HG02588 (cell line): ENCODE measurements around the gene RAB24.
"Not testable (repeated sequence)": the region's sequence is repeated elsewhere in the genome, so short reads cannot be mapped to it uniquely, and the experiment has no call there.

Experiments used
- ATAC-seq: cut with Tn5 transposase; IDR thresholded peaks from one replicate; pipeline ENCODE4 v1.9.1; 2021; ENCODE audit warnings: mild to moderate bottlenecking, moderate library complexity; ENCODE audit not compliant: unreplicated experiment

Gene RAB24

GRCh38 chr5:177296581-177296980 is 6.9 kb downstream of the RAB24 start:
- no peak for ATAC-seq

- ATAC-seq = no peak
These were observed 7.6 kb downstream of the RAB24 start for GRCh38 chr5:177295924-177296323.

GRCh38 chr5:177294632-177295031 is 8.9 kb downstream of the RAB24 start:
- no peak for ATAC-seq

- no peak for ATAC-seq
These were observed 9.5 kb downstream of the RAB24 start for GRCh38 chr5:177293819-177294581.

GRCh38 chr5:177291735-177292134 is 11.8 kb downstream of the RAB24 start:
- ATAC-seq = no peak

- no peak for ATAC-seq
These were observed 12.5 kb downstream of the RAB24 start for GRCh38 chr5:177290816-177291596.

GRCh38 chr5:177288191-177288590 is 15.3 kb downstream of the RAB24 start:
- no peak for ATAC-seq

GRCh38 chr5:177276886-177277285 is 26.6 kb downstream of the RAB24 start:
- no peak for ATAC-seq

GRCh38 chr5:177275883-177276282 is 27.6 kb downstream of the RAB24 start:
- ATAC-seq = no peak

GRCh38 chr5:177271113-177271512 is 32.4 kb downstream of the RAB24 start:
- no peak for ATAC-seq

- ATAC-seq = no peak
These were observed 32.9 kb downstream of the RAB24 start for GRCh38 chr5:177270653-177271052.

GRCh38 chr5:177269976-177270375 is 33.5 kb downstream of the RAB24 start:
- ATAC-seq = no peak

GRCh38 chr5:177269232-177269895 is 34.2 kb downstream of the RAB24 start:
- no peak for ATAC-seq

- no peak for ATAC-seq
These were observed 38.1 kb downstream of the RAB24 start for GRCh38 chr5:177265395-177265794.

GRCh38 chr5:177264178-177264577 is 39.3 kb downstream of the RAB24 start:
- no peak for ATAC-seq

- no peak for ATAC-seq
These were observed 42.0 kb downstream of the RAB24 start for GRCh38 chr5:177261510-177261909.

GRCh38 chr5:177260961-177261360 is 42.6 kb downstream of the RAB24 start:
- ATAC-seq = no peak

- ATAC-seq = not testable (repeated sequence)
These were observed 44.8 kb downstream of the RAB24 start for GRCh38 chr5:177258711-177259110.

- no peak for ATAC-seq
These were observed 47.2 kb downstream of the RAB24 start for GRCh38 chr5:177256296-177256695.

GRCh38 chr5:177253252-177253651 is 50.3 kb downstream of the RAB24 start:
- ATAC-seq = no peak
